Activated CD4-positive, alpha-beta T cell treated with anti-CD3 and anti-CD28 coated beads, Interleukin-2, amount 10 ng/mL, durations not matched to agents 7 days and 5 days (primary cell): ENCODE measurements around the gene MRPS6. TPM values are rescaled to one million over a fixed set of nuclear protein-coding genes. Genes with fewer than 3 reads are reported as not detected.

Experiments used
- CTCF ChIA-PET: fragments of 350-600 bp; sonication (Branson Sonifier 250); formaldehyde crosslinking; loops from one replicate; lab custom pipeline; 2021; ENCODE audit warnings: antibody characterized with exemption; lab: Charles Lee
- POLR2A ChIA-PET: fragments of 350-600 bp; sonication (Branson Sonifier 250); formaldehyde crosslinking; loops from one replicate; lab custom pipeline; 2021; ENCODE audit warnings: antibody characterized with exemption; lab: Charles Lee
- DNase-seq: peaks from one replicate; pipeline ENCODE4 v3.0.0-alpha.2; 2020
- H3K27ac Mint-ChIP-seq: one replicate; pipeline ENCODE4 v1.8.0; 2021; ENCODE audit warnings: mild to moderate bottlenecking, moderate library complexity, mixed read lengths
- H3K27me3 Mint-ChIP-seq: one replicate; pipeline ENCODE4 v1.8.0; 2021; ENCODE audit warnings: mixed read lengths
- H3K36me3 Mint-ChIP-seq: one replicate; pipeline ENCODE4 v1.8.0; 2021; ENCODE audit warnings: low read depth, mixed read lengths
- H3K4me1 Mint-ChIP-seq: one replicate; pipeline ENCODE4 v1.8.0; 2021; ENCODE audit warnings: mixed read lengths
- H3K4me3 Mint-ChIP-seq: one replicate; pipeline ENCODE4 v1.8.0; 2021; ENCODE audit warnings: mild to moderate bottlenecking, moderate library complexity, mixed read lengths
- H3K9me3 Mint-ChIP-seq: one replicate; pipeline ENCODE4 v1.8.0; 2021; ENCODE audit warnings: mixed read lengths
- total RNA-seq, 2 experiments: library from RNA; stranded (reverse); gene quantifications; one replicate each; pipeline ENCODE4 v1.2.3, GENCODE V29; 2021

The MRPS6 gene
- total RNA-seq, 2 experiments from 2014 or later: 77.8 to 88.2 TPM

DNA sequence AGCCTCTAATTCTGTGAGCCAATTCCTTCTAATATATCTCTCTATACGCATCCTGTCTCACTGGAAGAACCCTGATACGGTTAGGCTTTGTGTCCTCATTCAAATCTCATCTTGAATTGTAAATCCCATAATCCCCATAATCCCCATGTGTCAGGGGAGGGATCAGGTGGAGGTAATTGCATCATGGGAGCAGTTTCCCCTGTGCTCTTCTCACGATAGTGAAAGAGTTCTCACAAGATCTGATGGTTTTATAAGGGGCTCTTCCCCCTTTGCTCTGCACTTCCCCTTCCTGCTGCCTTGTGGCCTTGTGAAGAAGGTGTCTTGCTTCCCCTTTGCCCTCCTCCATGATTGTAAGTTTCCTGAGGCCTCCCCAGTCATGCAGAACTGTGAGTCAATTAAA lies 116.1 kb downstream of the MRPS6 start:
- Mint-ChIP-seq H3K27me3 (no peaks in the 10 kb centered on the region), H3K9me3 (peaks cover 10% of the 10 kb centered on the region), H3K36me3 (peaks cover 9% of the 10 kb centered on the region), H3K4me3 (no peak overlapping the region), H3K27ac (no peak overlapping the region), H3K4me1 (peaks cover 22% of the 10 kb centered on the region)
- no peak for DNase-seq
- ChIA-PET CTCF (interaction anchor here (1.1 kb wide), 1 partner anchor 30 kb away, joined by 3 read pairs; no protein-coding TSS in a partner anchor), POLR2A (no interaction called here)

DNA sequence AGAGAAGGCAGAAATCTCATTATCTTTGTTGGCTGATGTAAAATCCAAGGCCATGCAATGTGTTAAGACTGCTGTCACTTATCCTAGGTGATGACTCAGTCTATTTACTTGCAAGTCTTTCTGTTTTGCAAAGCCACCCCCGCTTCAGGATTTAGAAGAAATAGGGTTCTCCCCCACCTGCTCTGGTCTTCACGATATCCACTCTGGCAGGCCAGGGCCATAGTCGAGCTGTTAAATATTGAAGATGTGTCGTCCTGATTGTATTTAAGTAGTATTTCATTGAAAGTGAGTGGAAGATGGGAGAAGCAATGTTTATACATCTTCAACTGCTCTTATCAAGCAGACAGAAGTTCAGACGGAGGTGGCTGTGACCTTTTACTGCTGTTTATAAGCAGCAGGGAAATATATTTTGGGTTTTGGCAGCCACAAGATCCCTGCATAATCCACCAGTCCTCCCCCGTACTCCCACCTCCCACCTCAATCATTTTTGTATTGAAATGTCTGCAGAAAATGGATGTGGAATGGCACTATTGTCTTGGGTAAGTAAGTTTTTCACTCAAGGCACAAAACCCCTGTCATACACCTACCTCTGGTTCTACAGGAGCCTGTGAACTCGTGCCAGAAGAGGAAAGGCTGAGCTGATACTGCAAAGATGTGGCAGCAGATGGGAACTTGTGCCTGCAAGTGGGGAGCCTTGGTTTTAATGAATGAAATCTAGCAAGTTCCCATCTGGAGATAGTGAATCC lies 117.4 kb downstream of the MRPS6 start:
- Mint-ChIP-seq H3K4me1 (peaks cover 22% of the 10 kb centered on the region), H3K27ac (no peak overlapping the region), H3K27me3 (no peaks in the 10 kb centered on the region), H3K36me3 (peaks cover 9% of the 10 kb centered on the region), H3K4me3 (no peak overlapping the region), H3K9me3 (peaks cover 10% of the 10 kb centered on the region)
- CTCF ChIA-PET: interaction anchor here (1.0 to 1.2 kb wide), 3 partner anchors 11 to 61 kb away, joined by 3 read pairs; no protein-coding TSS in a partner anchor
- DNase-seq: no peak
- POLR2A ChIA-PET: no interaction called here

DNA sequence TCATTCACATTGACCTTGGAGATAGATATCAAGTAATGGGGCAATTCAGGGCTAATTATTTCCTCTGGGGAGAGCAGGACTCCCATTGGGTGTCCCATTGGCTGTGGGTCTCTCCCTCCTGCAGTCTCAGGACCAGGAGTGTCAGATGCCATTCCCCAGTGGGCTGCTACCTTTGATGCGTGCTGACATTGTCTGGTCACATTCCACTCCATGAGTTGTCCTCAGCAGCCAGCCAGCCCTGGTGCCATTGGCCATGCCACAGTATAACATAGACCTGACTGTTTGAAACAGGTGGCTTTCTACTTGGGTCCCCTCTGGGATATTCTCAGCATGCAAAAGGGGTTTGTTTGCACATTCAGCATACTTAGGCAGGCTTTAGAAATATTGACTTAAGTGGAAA lies 118.5 kb downstream of the MRPS6 start:
- no peak for DNase-seq
- Mint-ChIP-seq H3K27ac (no peak overlapping the region), H3K36me3 (peaks cover 9% of the 10 kb centered on the region), H3K9me3 (peaks cover 10% of the 10 kb centered on the region), H3K27me3 (no peaks in the 10 kb centered on the region), H3K4me1 (peaks cover 22% of the 10 kb centered on the region), H3K4me3 (no peak overlapping the region)
- ChIA-PET CTCF (no interaction called here), POLR2A (no interaction called here)

Other genes with a start within 250 kb of the MRPS6 start
- gene ATP5PO, start 157.8 kb upstream of the MRPS6 start, total RNA-seq: 100 to 1,000 TPM; 190 to 201 TPM
- gene SLC5A3, start within 50 bp of the MRPS6 start, total RNA-seq: 10 to 100 TPM; 23.9 to 24.0 TPM